Thymus (tissue), 11 donors: Measurements from ENCODE around the gene CXCL1. TPM values are rescaled to one million over a fixed set of nuclear protein-coding genes. Genes with fewer than 3 reads are reported as not detected.
A peak's percentile ranks its signal among the peaks of the same experiment; 100 is the strongest.

Experiments used
- DNase-seq, 9 donors: peaks; one replicate each; pipeline ENCODE4 v3.0.0-alpha.2; 2013; ENCODE audit warnings: low spot score in 9 of 9, low read depth in 6 of 9, missing footprints in 1 of 9
- H3K27ac ChIP-seq, 2 donors: one replicate each; pipeline ENCODE4 v1.5.1; 2013; ENCODE audit warnings: control low read depth in 1 of 2, low read depth in 1 of 2, low read length in 1 of 2, mild to moderate bottlenecking in 1 of 2, moderate library complexity in 1 of 2
- H3K27me3 ChIP-seq, 2 donors: one replicate each; pipeline ENCODE4 v1.5.1; 2013; ENCODE audit warnings: low read length in 1 of 2; ENCODE audit not compliant: control insufficient read depth in 2 of 2, insufficient read depth in 1 of 2
- H3K36me3 ChIP-seq, 2 donors: one replicate each; pipeline ENCODE4 v1.5.1; 2013; ENCODE audit warnings: low read length in 1 of 2, mild to moderate bottlenecking in 1 of 2, moderate library complexity in 1 of 2; ENCODE audit not compliant: control insufficient read depth in 2 of 2, insufficient read depth in 2 of 2
- H3K4me1 ChIP-seq, 2 donors: one replicate each; pipeline ENCODE4 v1.5.1; 2013; ENCODE audit warnings: low read length in 2 of 2; ENCODE audit not compliant: control insufficient read depth in 2 of 2, insufficient read depth in 2 of 2
- H3K4me3 ChIP-seq, 2 donors: one replicate each; pipeline ENCODE4 v1.5.1; 2013; ENCODE audit warnings: low read length in 2 of 2, control low read depth in 1 of 2, mild to moderate bottlenecking in 1 of 2
- H3K9me3 ChIP-seq, 2 donors: one replicate each; pipeline ENCODE4 v1.5.1; 2013; ENCODE audit warnings: low read length in 1 of 2, mild to moderate bottlenecking in 1 of 2; ENCODE audit not compliant: control insufficient read depth in 2 of 2, insufficient read depth in 1 of 2
- WGBS: extraction: QIAGEN DNeasy Blood & Tissue Kit; methylation state at CpG from one replicate; pipeline ENCODE4 v1.1.7; 2013; 5-methylcytosine and 5-hydroxymethylcytosine counted together
- polyA plus RNA-seq: library from polyadenylated mRNA; stranded (reverse); fragments of 200-250 nt; gene quantifications from one replicate; pipeline ENCODE4 v1.2.3, GENCODE V29; 2013
- total RNA-seq: library from RNA; stranded (reverse); fragments of 120-200 nt; gene quantifications from one replicate; pipeline ENCODE4 v1.2.4, GENCODE V29; 2013
- donor health status: healthy.

Gene CXCL1
- total and polyA plus RNA-seq, 2 donors: 0.57 to 37.7 TPM

- no peaks in the 10 kb centered on the region for H3K36me3 ChIP-seq
- 71% methylated on average over 4 of the region's 4 CpGs for WGBS
- no peaks in the 10 kb centered on the region for H3K27me3 ChIP-seq
- H3K27ac ChIP-seq: no peak overlapping the region
- H3K4me3 ChIP-seq: no peak overlapping the region
- H3K4me1 ChIP-seq: peaks cover 0 to 5% of the 10 kb centered on the region in 2 donors
- H3K9me3 ChIP-seq: no peaks in the 10 kb centered on the region
- no peak for DNase-seq
These were observed 9.0 kb upstream of the CXCL1 start for GRCh38 chr4:73860181-73860580.

GRCh38 chr4:73860917-73861316 lies 8.3 kb upstream of the CXCL1 start:
- no peaks in the 10 kb centered on the region for H3K36me3 ChIP-seq
- 98% methylated on average over 3 of the region's 3 CpGs for WGBS
- no peaks in the 10 kb centered on the region for H3K27me3 ChIP-seq
- no peak overlapping the region for H3K4me3 ChIP-seq
- no peaks in the 10 kb centered on the region for H3K9me3 ChIP-seq
- peaks cover 0 to 5% of the 10 kb centered on the region in 2 donors for H3K4me1 ChIP-seq
- no peak overlapping the region for H3K27ac ChIP-seq
- DNase-seq: no peak

- no peak for DNase-seq
- H3K36me3 ChIP-seq: no peaks in the 10 kb centered on the region
- H3K27me3 ChIP-seq: no peaks in the 10 kb centered on the region
- H3K4me3 ChIP-seq: no peak overlapping the region
- no peaks in the 10 kb centered on the region for H3K9me3 ChIP-seq
- WGBS: 96% methylated on average over 1 of the region's 1 CpG
- no peak overlapping the region for H3K27ac ChIP-seq
- H3K4me1 ChIP-seq: peaks cover 0 to 5% of the 10 kb centered on the region in 2 donors
These were observed 6.9 kb upstream of the CXCL1 start for GRCh38 chr4:73862322-73862721.

GRCh38 chr4:73864365-73864764 lies 4.8 kb upstream of the CXCL1 start:
- Histone ChIP-seq H3K9me3 (no peaks in the 10 kb centered on the region), H3K27me3 (peaks cover 0 to 15% of the 10 kb centered on the region in 2 donors), H3K4me1 (peaks cover 0 to 12% of the 10 kb centered on the region in 2 donors), H3K36me3 (no peaks in the 10 kb centered on the region), H3K4me3 (no peak overlapping the region), H3K27ac (no peak overlapping the region)
- 91% methylated on average over 2 of the region's 2 CpGs for WGBS
- peak in 4 of 9 donors; percentile 29 to 66 (median 45) for DNase-seq

GRCh38 chr4:73864961-73865360 lies 4.2 kb upstream of the CXCL1 start:
- H3K27ac ChIP-seq: no peak overlapping the region
- H3K4me3 ChIP-seq: no peak overlapping the region
- 96% methylated on average over 8 of the region's 8 CpGs for WGBS
- H3K27me3 ChIP-seq: peaks cover 0 to 21% of the 10 kb centered on the region in 2 donors
- H3K9me3 ChIP-seq: no peaks in the 10 kb centered on the region
- H3K4me1 ChIP-seq: peaks cover 0 to 15% of the 10 kb centered on the region in 2 donors
- H3K36me3 ChIP-seq: no peaks in the 10 kb centered on the region
- DNase-seq: no peak

GRCh38 chr4:73865431-73866096 lies 3.6 kb upstream of the CXCL1 start:
- H3K4me1 ChIP-seq: peaks cover 0 to 15% of the 10 kb centered on the region in 2 donors
- no peaks in the 10 kb centered on the region for H3K36me3 ChIP-seq
- no peak for DNase-seq
- H3K27ac ChIP-seq: no peak overlapping the region
- WGBS: 77% methylated on average over 5 of the region's 5 CpGs
- peaks cover 0 to 26% of the 10 kb centered on the region in 2 donors for H3K27me3 ChIP-seq
- no peaks in the 10 kb centered on the region for H3K9me3 ChIP-seq
- H3K4me3 ChIP-seq: no peak overlapping the region

GRCh38 chr4:73866246-73866645 lies 2.9 kb upstream of the CXCL1 start:
- 95% methylated on average over 2 of the region's 2 CpGs for WGBS
- H3K4me1 ChIP-seq: peaks cover 0 to 15% of the 10 kb centered on the region in 2 donors
- H3K27ac ChIP-seq: no peak overlapping the region
- H3K9me3 ChIP-seq: no peaks in the 10 kb centered on the region
- H3K36me3 ChIP-seq: no peaks in the 10 kb centered on the region
- no peak overlapping the region for H3K4me3 ChIP-seq
- no peak for DNase-seq
- H3K27me3 ChIP-seq: peaks cover 0 to 26% of the 10 kb centered on the region in 2 donors

GRCh38 chr4:73867783-73868182 lies 1.4 kb upstream of the CXCL1 start:
- 89% methylated on average over 3 of the region's 3 CpGs for WGBS
- Histone ChIP-seq H3K4me3 (no peak overlapping the region), H3K27me3 (peaks cover 0 to 26% of the 10 kb centered on the region in 2 donors), H3K27ac (no peak overlapping the region), H3K36me3 (no peaks in the 10 kb centered on the region), H3K4me1 (peaks cover 0 to 15% of the 10 kb centered on the region in 2 donors), H3K9me3 (no peaks in the 10 kb centered on the region)
- peak in 2 of 9 donors; percentile 24 to 66 for DNase-seq

GRCh38 chr4:73868206-73869129 lies 725 bp upstream of the CXCL1 start:
- peaks cover 0 to 26% of the 10 kb centered on the region in 2 donors for H3K27me3 ChIP-seq
- 57% methylated on average over 16 of the region's 16 CpGs for WGBS
- peak in 1 of 9 donors; percentile 42 for DNase-seq
- peaks cover 0 to 15% of the 10 kb centered on the region in 2 donors for H3K4me1 ChIP-seq
- peak overlapping the region; percentile 52 to 68 for H3K4me3 ChIP-seq
- H3K9me3 ChIP-seq: no peaks in the 10 kb centered on the region
- no peaks in the 10 kb centered on the region for H3K36me3 ChIP-seq
- H3K27ac ChIP-seq: no peak overlapping the region
